ENCODE results near the gene SERGEF. TPM values are rescaled to one million over a fixed set of nuclear protein-coding genes. Genes with fewer than 3 reads are reported as not detected.

SERGEF gene
- total RNA-seq, 8 experiments from 2014 or later: 20.5 to 39.0 (median 29.5) TPM

DNA sequence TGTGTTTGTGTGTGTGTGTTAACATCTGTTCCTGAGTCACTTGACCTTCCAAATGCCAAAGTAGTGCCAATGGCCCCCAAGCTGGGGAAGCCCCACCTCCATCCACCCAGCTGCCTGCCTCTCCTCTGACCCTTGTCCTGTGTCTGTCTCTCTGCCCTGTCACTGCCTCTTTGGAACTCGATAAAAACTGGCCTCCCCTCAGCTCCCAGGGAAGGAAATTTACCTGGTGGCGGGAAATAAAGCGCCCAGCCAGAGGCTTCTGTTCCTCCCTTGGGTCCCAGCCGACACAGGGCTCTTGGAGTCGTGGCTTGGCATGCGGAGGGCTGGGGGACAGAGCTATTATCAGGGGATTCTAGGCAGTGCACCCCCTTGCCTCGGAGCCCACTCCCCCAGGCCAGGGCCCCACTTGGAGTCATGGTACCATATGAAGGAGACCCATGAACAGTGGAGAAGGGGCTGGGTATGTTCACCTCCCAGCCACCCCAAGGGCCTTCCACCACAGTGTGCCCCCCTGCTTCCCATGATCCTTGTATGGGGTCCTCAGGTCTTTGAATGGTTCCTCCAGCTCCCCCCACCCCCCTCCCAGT, 272.1 kb downstream of the SERGEF start:
- ATAC-seq (replicated peaks in 6 of 8): no peak
- Histone ChIP-seq H3K27ac (no peak overlapping the region), H3K4me1 (replicated peaks in 1 of 2) (peaks cover 23 to 27% of the 10 kb centered on the region in 2 donors), H3K4me3 (no peak overlapping the region)
- 79 to 84% (median 83%) methylated on average over 4 to 6 of the region's 7 CpGs; no CpG with 5 or more reads in 7 of the 10 experiments for WGBS, 10 experiments
- in situ Hi-C loops (cut with MboI; ENCODE audit: low pct_unique_long_range_greater_than_20kb in 2 of 9, low sequenced_read_pairs in 9 of 9, unreplicated experiment in 9 of 9): loop anchor here in 2 of 9 experiments (25.0 kb wide), 1 partner anchor 247 kb away; no protein-coding TSS in a partner anchor

DNA sequence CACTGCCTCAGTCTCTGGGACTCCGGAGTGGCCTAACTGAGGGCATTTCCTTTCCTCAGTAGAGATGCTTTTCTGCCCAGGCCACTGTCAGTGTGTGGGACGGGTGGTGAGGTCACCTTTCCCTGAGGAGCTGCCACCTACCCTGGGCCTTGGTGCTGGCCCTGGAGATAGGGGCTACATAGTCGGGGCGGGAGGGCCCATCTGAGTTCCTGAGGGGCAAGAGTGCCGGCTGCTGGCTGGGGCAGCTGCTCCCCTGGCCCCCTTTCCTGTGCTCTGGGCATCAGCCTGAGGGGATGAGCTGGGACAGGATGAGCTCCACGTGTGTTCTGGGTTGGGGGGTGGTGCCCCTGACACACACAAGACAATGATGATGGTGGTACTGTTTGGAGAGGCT, 272.9 kb downstream of the SERGEF start:
- in situ Hi-C loops (cut with MboI; ENCODE audit: low pct_unique_long_range_greater_than_20kb in 2 of 9, low sequenced_read_pairs in 9 of 9, unreplicated experiment in 9 of 9): loop anchor here in 6 of 9 experiments (10.0 to 25.0 kb wide), 2 partner anchors 235 to 247 kb away; no protein-coding TSS in a partner anchor
- Histone ChIP-seq H3K4me1 (replicated peaks in 1 of 2) (peaks cover 23 to 27% of the 10 kb centered on the region in 2 donors), H3K27ac (no peak overlapping the region), H3K4me3 (peak overlapping the region in 1 of 5 donors; percentile 62)
- ATAC-seq (replicated peaks in 6 of 8): peak in 1 of 8 experiments; percentile 2
- 20% methylated on average over 1 of the region's 6 CpGs; no CpG with 5 or more reads in 8 of the 10 experiments for WGBS, 10 experiments

DNA sequence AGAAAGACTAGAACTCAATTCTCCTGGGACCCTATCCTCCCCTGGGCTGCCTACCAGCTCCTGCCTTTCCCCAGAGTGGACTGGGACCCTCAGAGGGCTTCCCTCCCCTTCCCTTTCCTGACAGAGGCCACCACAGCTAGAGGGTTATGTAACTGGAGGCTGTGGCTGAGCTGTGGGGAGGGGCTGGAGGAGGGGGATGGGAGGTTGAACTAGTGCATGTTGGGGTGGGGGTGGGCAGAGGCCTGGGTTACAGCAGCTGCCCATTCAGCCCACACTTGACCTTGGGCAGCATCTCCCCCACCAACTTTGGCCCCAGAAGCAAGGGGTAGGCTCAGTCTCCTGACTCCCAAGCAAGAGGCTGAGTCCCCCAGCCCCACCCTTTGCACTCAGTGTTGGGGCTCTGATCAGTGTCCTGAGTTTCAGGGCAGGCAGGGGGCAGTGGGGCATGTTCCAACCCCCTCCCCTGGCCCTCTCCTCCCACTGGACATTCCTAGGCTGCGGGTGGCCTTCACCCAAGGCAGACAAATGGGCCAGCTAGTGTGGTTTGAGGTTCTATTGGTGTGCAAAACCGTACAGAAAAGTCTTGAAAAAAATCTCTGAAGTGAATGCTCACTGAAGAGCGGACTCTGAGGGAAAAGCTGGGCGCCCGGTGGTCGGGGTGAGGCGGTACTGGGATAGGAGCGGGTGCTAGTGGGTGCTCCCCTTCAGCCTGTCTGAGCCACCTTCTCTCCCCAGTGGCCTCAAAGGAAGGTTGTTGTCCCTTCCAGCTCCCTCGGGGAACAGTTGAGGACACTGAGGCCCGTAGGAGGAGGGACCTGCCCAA, 274.5 kb downstream of the SERGEF start:
- 15 to 53% (median 28%) methylated on average over 4 to 8 of the region's 10 CpGs; no CpG with 5 or more reads in 5 of the 10 experiments for WGBS, 10 experiments
- ATAC-seq (replicated peaks in 6 of 8): no peak
- Histone ChIP-seq H3K4me3 (peak overlapping the region; percentile 59 to 87 (median 66)), H3K27ac (peak overlapping the region in 1 of 2 donors; percentile 25), H3K4me1 (replicated peaks in 1 of 2) (peaks cover 22 to 27% of the 10 kb centered on the region in 2 donors)
- in situ Hi-C loops (cut with MboI; ENCODE audit: low pct_unique_long_range_greater_than_20kb in 2 of 9, low sequenced_read_pairs in 9 of 9, unreplicated experiment in 9 of 9): loop anchor here in 6 of 9 experiments (10.0 to 25.0 kb wide), 2 partner anchors 236 to 249 kb away; no protein-coding TSS in a partner anchor

Other genes with a start within 250 kb of the SERGEF start
- 1 to 10 TPM in 1 of 8 experiments, under 1 TPM in 7; 0.15 to 1.4 (median 0.47) TPM for gene TPH1, start 33.2 kb upstream of the SERGEF start, total RNA-seq
- gene SAAL1, start 93.0 kb upstream of the SERGEF start, total RNA-seq: 10 to 100 TPM in 7 of 8 experiments, 1 to 10 TPM in 1; 7.5 to 36.2 (median 27.3) TPM
- under 1 TPM in 2 of 8 experiments, not detected in 6; 0.24 to 0.49 TPM for gene MRGPRX3, start 119.5 kb upstream of the SERGEF start, total RNA-seq
- gene MRGPRX4, start 159.8 kb upstream of the SERGEF start, total RNA-seq: under 1 TPM in 1 of 8 experiments, not detected in 7; 0.20 TPM
- not detected for gene SAA4, start 223.8 kb upstream of the SERGEF start, total RNA-seq
- 1 to 10 TPM in 1 of 8 experiments, under 1 TPM in 3, not detected in 4; 0.29 to 1.1 (median 0.65) TPM for gene SAA2, start 235.6 kb upstream of the SERGEF start, total RNA-seq

Data from motor neuron (in vitro differentiated cells).